ENCODE results near the gene FAM111A. TPM values are rescaled to one million over a fixed set of nuclear protein-coding genes. Genes with fewer than 3 reads are reported as not detected.

Gene FAM111A
- polyA plus RNA-seq, 1 donor (not counting 4 experiments of a cell fraction or from before 2014, with no cell fraction given), result 21.0 TPM

- Histone ChIP-seq H3K79me2 (ENCODE audit: control insufficient read depth, insufficient read depth, low read length) (no peaks in the 10 kb centered on the region), H4K20me1 (ENCODE audit: control insufficient read depth, extremely low read depth, insufficient read depth, low read length) (no peaks in the 10 kb centered on the region), H3K9me3 (ENCODE audit: control insufficient read depth, low read depth, low read length) (no peaks in the 10 kb centered on the region), H3K27me3 (ENCODE audit: control insufficient read depth, extremely low read depth, insufficient read depth, low read length) (no peaks in the 10 kb centered on the region), H3K36me3 (ENCODE audit: control insufficient read depth in 2 of 2, extremely low read depth in 1 of 2, insufficient read depth in 2 of 2, low read length in 2 of 2) (peaks cover 0 to 13% of the 10 kb centered on the region in 2 experiments), H3K27ac (ENCODE audit: control insufficient read depth, insufficient read depth, low read length) (no peak overlapping the region), H2AFZ (ENCODE audit: control insufficient read depth, low read length) (no peak overlapping the region), H3K4me1 (ENCODE audit: control insufficient read depth, extremely low read depth, insufficient read depth, low read length) (no peaks in the 10 kb centered on the region), H3K9ac (ENCODE audit: control insufficient read depth, extremely low read depth, insufficient read depth, low read length) (no peak overlapping the region), H3K4me2 (ENCODE audit: control insufficient read depth, extremely low read depth, insufficient read depth, low read depth, low read length) (no peak overlapping the region), H3K4me3 (ENCODE audit: control insufficient read depth in 2 of 3, extremely low read depth in 1 of 3, insufficient read depth in 2 of 3, low read depth in 1 of 3, low read length in 3 of 3) (no peak overlapping the region), H3K9me1 (ENCODE audit: control insufficient read depth, extremely low read depth, insufficient read depth, low read length) (no peaks in the 10 kb centered on the region)
- DNase-seq (ENCODE audit: low read depth, low spot score) (no peak), FAIRE-seq (no peak)
- TF ChIP-seq EZH2 (IDR thresholded peaks at IDR 0.05; ENCODE audit: low read length), result no peak
- no peak for TF ChIP-seq CTCF (optimal IDR thresholded peaks at IDR 0.05 in 1 of 3, IDR thresholded peaks at IDR 0.05 in 1 of 3, conservative IDR thresholded peaks at IDR 0.05 in 1 of 3; ENCODE audit: extremely low read depth in 1 of 3, insufficient read depth in 2 of 3, low read length in 3 of 3)
- dilution Hi-C loops (cut with MboI; ENCODE audit: extremely low pct_ligation_motif_present, low sequenced_read_pairs), result no loop called here
These were observed 44.4 kb downstream of the FAM111A start for GRCh38 chr11:59187035-59187434.

- H3K36me3 ChIP-seq (ENCODE audit: control insufficient read depth in 2 of 2, extremely low read depth in 1 of 2, insufficient read depth in 2 of 2, low read length in 2 of 2), result peaks cover 0 to 13% of the 10 kb centered on the region in 2 experiments
- no peaks in the 10 kb centered on the region for H3K27me3 ChIP-seq (ENCODE audit: control insufficient read depth, extremely low read depth, insufficient read depth, low read length)
- dilution Hi-C loops (cut with MboI; ENCODE audit: extremely low pct_ligation_motif_present, low sequenced_read_pairs), result no loop called here
- no peak overlapping the region for H3K4me2 ChIP-seq (ENCODE audit: control insufficient read depth, extremely low read depth, insufficient read depth, low read depth, low read length)
- FAIRE-seq (no peak), DNase-seq (ENCODE audit: low read depth, low spot score) (no peak)
- H3K79me2 ChIP-seq (ENCODE audit: control insufficient read depth, insufficient read depth, low read length), result no peaks in the 10 kb centered on the region
- no peaks in the 10 kb centered on the region for H3K9me3 ChIP-seq (ENCODE audit: control insufficient read depth, low read depth, low read length)
- no peaks in the 10 kb centered on the region for H4K20me1 ChIP-seq (ENCODE audit: control insufficient read depth, extremely low read depth, insufficient read depth, low read length)
- no peak overlapping the region for H3K9ac ChIP-seq (ENCODE audit: control insufficient read depth, extremely low read depth, insufficient read depth, low read length)
- H3K4me1 ChIP-seq (ENCODE audit: control insufficient read depth, extremely low read depth, insufficient read depth, low read length), result no peaks in the 10 kb centered on the region
- TF ChIP-seq EZH2 (IDR thresholded peaks at IDR 0.05; ENCODE audit: low read length) (no peak), CTCF (optimal IDR thresholded peaks at IDR 0.05 in 1 of 3, IDR thresholded peaks at IDR 0.05 in 1 of 3, conservative IDR thresholded peaks at IDR 0.05 in 1 of 3; ENCODE audit: extremely low read depth in 1 of 3, insufficient read depth in 2 of 3, low read length in 3 of 3) (no peak)
- H3K9me1 ChIP-seq (ENCODE audit: control insufficient read depth, extremely low read depth, insufficient read depth, low read length), result no peaks in the 10 kb centered on the region
- H2AFZ ChIP-seq (ENCODE audit: control insufficient read depth, low read length), result no peak overlapping the region
- no peak overlapping the region for H3K4me3 ChIP-seq (ENCODE audit: control insufficient read depth in 2 of 3, extremely low read depth in 1 of 3, insufficient read depth in 2 of 3, low read depth in 1 of 3, low read length in 3 of 3)
- H3K27ac ChIP-seq (ENCODE audit: control insufficient read depth, insufficient read depth, low read length), result no peak overlapping the region
These were observed 44.9 kb downstream of the FAM111A start for GRCh38 chr11:59187587-59187986.
